Activated T-cell treated with anti-CD3 and anti-CD28 coated beads for 24 hours (primary cell): ENCODE data around the gene TJP3.

Experiments
- DNase-seq: peaks from one replicate; pipeline ENCODE4 v3.0.0-alpha.2; 2020; ENCODE audit warnings: low read depth

The TJP3 gene

GRCh38 chr19:3784607-3785450 lies 76.6 kb downstream of the TJP3 start:
- DNase-seq = no peak

GRCh38 chr19:3785451-3785937 lies 77.3 kb downstream of the TJP3 start:
- DNase-seq = peak; percentile 20

GRCh38 chr19:3785938-3786824 lies 78.0 kb downstream of the TJP3 start, which contains the start of gene MATK:
MATK (minus strand) TSS chr19:3786381; CDS start chr19:3785135, 1,246 bp downstream.
- peak; percentile 12 for DNase-seq

GRCh38 chr19:3788996-3789778 lies 81.0 kb downstream of the TJP3 start:
- DNase-seq = no peak

GRCh38 chr19:3790209-3790734 lies 82.1 kb downstream of the TJP3 start:
- DNase-seq = no peak

- no peak for DNase-seq
Measured at GRCh38 chr19:3790941-3791340, 82.8 kb downstream of the TJP3 start.

- no peak for DNase-seq
Measured at GRCh38 chr19:3792114-3792513, 83.9 kb downstream of the TJP3 start.

GRCh38 chr19:3793799-3794198 lies 85.6 kb downstream of the TJP3 start:
- DNase-seq = no peak

GRCh38 chr19:3796358-3796757 lies 88.2 kb downstream of the TJP3 start:
- DNase-seq = no peak

- DNase-seq = no peak
Measured at GRCh38 chr19:3798137-3798536, 90.0 kb downstream of the TJP3 start.
